ENCODE measurements around the gene RGS12.

DNA sequence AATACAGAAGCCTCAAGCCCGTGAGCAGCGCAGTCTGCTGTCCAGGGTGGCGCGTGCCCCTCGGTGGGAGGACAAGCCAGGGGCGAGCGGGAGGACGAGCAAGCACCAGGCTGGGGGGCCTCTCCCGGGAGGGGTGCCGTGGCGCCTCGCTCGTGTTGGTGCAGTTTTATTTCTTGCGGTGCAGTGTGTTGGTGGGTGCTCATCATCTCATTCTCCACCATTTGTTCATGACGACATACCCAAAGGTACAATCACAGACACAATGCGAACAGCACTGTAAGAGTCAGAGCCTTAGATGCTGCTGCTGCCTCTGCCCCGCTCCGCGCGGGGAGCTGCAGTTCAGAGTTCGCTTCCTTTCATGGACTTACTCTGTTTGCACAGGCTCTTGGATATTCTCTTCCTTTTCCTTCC is 30.3 kb downstream of the RGS12 start:
- TF ChIP-seq POLR2AphosphoS5 (IDR thresholded peaks at IDR 0.05) (no peak), POLR2A (IDR thresholded peaks at IDR 0.05) (no peak)
- TF ChIP-seq, protein P1, sequence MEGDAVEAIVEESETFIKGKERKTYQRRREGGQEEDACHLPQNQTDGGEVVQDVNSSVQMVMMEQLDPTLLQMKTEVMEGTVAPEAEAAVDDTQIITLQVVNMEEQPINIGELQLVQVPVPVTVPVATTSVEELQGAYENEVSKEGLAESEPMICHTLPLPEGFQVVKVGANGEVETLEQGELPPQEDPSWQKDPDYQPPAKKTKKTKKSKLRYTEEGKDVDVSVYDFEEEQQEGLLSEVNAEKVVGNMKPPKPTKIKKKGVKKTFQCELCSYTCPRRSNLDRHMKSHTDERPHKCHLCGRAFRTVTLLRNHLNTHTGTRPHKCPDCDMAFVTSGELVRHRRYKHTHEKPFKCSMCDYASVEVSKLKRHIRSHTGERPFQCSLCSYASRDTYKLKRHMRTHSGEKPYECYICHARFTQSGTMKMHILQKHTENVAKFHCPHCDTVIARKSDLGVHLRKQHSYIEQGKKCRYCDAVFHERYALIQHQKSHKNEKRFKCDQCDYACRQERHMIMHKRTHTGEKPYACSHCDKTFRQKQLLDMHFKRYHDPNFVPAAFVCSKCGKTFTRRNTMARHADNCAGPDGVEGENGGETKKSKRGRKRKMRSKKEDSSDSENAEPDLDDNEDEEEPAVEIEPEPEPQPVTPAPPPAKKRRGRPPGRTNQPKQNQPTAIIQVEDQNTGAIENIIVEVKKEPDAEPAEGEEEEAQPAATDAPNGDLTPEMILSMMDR (IDR thresholded peaks at IDR 0.05 in 8 of 11, conservative IDR thresholded peaks at IDR 0.05 in 3 of 11), result no peak

All from spleen (tissue), 7 donors.